Stimulated activated CD8-positive, alpha-beta memory T cell treated with anti-CD3 and anti-CD28 coated beads, Interleukin-15, amount 100 ng/mL, for 48 hours (primary cell): ENCODE data around the gene SLC6A11.

Experiments used
- DNase-seq, 2 donors: peaks; one replicate each; pipeline ENCODE4 v3.0.0-alpha.2; 2020; ENCODE audit warnings: low read depth in 2 of 2

SLC6A11 gene

DNA sequence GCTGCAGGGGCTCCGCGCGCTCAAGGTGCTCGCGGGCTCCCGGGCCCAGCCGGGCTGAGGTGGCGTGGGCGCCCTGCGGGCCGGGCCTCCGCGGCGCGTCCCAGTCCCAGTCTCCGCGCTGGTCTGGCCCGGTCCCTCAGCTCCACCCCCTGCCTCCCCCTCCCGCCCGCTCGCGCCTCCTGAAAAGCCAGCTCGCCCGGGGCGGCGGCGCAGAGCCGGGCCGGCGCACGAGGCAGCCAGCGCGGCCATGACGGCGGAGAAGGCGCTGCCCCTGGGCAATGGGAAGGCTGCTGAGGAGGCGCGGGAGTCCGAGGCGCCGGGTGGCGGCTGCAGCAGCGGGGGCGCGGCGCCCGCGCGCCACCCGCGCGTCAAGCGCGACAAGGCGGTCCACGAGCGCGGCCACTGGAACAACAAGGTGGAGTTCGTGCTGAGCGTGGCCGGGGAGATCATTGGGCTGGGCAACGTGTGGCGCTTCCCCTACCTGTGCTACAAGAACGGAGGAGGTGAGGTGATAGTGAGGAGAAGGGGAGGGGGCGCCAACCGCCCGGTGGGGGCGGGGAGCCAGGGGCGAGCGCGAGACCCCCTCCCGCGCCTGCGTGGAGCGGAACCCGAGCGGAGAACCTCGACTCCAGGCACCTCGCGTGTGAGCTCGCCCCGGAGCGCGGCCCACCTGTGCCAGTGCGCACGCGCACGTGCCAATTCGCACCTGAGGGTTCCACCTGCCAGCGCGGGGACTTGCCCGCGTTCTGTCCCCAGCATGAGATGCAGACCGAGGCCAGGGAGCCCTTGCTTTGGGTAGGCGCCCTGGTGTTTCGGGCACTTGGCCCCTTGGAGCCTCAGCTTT is at the start of gene SLC6A11:
SLC6A11 (plus strand) TSS at position 210 of the 844 bp plus-strand sequence; CDS start at position 248, 38 bp downstream.
- DNase-seq: no peak

GRCh38 chr3:10768708-10769394 is 47.2 kb upstream of the SLC6A11 start:
- DNase-seq: no peak

DNA sequence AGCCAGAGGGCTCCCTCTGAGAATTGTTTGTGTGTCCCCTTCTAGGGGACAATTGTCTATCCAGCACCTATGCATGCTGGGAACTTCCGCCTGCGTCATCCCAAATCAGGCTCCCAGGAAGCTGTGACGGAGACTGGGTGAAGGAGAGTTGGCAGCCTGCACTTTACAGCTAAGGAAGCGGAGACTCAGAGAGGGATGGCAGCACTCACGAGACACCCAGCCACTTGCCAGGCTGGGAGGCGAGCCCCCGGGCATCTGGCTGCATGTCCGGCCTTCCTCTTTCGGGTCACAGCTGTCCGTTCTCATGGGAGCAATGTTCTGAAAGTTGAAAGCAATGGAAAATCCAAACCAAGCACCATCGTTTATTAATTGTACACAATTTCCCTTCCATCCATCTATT is 45.5 kb upstream of the SLC6A11 start:
- no peak for DNase-seq

GRCh38 chr3:10770981-10771380 is 45.0 kb upstream of the SLC6A11 start:
- DNase-seq: no peak

DNA sequence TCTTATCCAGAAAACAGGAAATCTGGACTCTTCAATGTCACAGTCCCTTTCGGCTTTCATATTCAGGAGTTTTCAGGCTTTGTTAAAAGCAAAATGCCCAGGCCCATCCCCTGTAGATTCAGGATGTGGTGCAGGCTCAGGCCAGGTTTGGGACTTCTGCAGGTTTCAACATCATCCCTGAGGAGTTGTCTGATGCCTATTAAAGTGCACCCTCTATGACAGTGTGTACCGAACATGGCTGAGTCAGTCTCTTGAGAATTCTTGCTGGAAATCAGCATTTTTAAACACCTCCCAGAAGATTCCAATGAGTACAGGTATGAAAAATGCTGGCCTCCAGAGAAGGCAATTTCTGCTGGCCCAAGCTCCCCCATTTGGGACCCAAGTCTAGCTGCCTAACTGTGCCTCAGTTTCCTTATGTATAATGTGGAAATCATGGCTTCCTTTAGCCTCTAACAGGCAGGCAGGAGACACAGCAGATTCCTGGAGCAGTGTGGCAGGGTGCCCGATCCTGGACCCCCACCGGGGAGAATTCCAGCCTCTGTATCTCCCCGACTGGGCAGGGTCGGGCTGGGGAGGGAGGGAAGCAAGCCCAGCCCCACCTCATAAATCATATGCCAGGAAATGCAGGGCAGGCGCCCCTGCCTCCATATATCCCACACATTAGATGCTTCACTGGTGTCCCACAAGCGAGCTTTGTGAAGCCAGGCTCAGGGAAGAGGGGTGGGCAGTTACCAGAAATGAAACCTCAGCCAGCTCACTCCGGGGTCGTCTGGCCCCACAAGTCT is 44.4 kb upstream of the SLC6A11 start:
- DNase-seq: no peak

- no peak for DNase-seq
Measured at GRCh38 chr3:10772271-10773161, 43.5 kb upstream of the SLC6A11 start.

DNA sequence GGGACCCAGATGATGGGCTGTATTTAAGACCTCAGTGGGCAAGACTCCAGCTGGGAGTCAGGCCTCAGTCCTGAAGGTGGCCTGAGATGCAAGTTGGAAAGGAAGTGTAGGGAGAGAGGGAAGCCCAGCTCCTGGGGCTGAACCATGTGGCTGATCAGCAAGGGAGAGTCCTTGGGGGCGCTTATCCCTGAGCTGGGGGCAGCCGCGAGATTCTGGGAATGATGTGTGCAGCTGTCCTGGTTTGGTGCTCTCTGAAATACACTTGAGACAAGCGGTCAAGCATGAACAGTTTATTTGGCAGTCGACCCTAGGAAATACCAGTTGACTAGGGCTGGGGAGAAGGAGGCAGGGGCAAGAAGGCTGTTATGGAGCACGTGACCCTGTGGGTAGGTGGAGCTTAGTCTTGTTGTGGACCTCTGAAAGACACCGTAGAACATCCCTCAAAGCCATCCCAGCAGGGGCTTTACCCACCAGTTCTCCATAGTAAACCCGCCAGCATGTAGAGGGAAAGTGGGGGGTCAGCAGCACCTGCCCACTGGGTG is 41.8 kb upstream of the SLC6A11 start:
- no peak for DNase-seq

DNA sequence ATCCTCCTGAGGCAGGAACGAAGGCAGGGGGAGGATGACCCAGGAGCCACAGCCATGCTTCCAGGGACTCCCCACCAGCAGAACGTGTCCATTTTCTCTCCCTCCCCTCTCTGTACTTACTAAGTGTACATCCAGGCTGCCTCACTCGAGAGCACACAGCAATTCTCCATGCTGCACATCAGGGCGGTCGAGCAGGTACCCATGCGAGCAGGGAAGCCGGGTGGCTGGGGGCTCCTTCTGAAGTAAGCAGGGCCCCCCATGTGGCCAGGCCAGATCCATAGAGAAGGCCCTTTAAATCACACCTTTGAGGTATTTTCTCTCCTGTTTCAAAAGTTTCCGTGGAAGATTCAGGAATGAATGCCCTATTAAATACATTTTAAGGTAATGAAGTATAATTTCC is 41.2 kb upstream of the SLC6A11 start:
- DNase-seq: no peak

DNA sequence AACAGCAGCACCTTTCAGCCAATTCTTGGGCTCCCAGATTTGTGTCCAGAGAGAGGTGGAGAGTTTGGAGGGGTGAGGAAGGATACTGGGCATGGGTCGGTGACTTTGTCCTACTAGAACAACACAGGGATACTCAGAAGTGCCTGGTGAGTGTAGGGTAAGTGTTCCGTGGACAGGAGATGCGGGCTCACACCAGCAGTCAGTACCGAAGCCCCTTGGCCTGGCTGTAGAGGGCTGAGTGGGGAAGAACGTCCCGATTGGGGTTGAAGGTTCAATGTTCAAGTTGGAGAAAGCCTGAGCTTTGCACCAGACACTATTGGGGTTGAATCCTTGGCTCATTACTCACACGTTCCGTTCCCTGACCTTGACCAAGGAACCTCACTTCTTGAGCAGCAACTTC is 40.8 kb upstream of the SLC6A11 start:
- DNase-seq: no peak

GRCh38 chr3:10775828-10776227 is 40.2 kb upstream of the SLC6A11 start:
- no peak for DNase-seq

GRCh38 chr3:10777627-10778026 is 38.4 kb upstream of the SLC6A11 start:
- DNase-seq: no peak

DNA sequence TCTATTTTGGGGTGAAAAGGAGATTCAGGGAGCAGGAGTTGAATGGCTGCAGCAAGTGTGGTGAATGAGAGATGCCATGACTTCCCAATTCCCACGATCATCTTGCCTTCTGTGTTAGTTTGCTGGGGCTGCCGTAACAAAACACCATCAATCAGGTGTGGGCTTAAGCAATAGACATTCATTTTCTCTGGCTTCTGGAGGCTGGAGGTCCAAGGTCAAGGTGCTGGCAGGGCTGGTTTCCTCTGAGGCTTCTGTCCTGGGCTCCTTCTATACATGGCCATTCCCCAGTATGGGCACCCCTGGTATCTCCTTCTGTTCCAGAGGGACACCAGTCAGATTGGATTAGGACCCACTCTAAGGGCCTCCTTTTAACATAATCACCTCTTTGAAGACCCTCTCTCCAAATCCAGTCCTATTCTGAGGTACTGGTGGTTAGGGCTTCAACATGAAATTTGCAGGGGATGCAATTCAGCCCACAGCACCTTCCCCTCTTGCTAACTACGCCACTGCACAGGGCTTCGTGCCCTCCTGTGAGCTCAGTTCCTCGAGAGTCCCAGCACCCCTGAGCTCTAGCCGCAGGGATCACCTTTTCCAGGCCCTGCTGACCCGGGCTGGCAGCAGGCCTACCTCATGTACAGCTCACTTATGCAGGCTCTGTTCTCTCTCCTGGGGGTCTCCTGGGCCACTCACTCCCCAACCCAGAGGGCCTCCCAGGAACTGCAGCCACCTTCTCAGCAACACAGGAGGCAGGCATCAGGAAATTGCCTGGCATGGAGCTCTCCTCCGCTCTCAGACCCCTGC is 37.3 kb upstream of the SLC6A11 start:
- no peak for DNase-seq

DNA sequence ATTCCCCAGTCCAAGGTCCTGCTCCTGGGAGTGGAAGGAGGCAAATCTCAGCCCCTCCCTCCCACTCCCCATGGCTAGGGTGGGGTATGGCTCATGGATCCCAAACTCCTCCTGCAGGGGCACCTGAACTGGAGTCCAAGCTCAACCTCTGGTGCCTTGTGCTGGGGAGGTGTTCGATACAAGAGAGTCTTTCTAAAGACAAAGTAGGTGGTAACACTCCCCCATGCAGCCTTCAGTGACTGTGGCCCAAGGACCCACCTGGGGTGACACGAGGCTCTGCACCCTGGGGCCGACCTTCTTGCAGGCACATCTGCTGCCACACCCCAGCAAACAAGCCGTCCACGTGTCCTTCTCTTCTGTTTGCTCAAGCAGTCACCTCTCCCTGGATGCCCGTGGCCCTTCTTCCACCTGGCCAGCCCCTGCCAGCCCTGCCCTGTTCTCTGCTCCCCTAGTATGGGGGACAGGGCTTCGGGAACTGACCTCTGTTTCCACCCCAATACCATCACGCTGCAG is 36.7 kb upstream of the SLC6A11 start:
- DNase-seq: no peak

DNA sequence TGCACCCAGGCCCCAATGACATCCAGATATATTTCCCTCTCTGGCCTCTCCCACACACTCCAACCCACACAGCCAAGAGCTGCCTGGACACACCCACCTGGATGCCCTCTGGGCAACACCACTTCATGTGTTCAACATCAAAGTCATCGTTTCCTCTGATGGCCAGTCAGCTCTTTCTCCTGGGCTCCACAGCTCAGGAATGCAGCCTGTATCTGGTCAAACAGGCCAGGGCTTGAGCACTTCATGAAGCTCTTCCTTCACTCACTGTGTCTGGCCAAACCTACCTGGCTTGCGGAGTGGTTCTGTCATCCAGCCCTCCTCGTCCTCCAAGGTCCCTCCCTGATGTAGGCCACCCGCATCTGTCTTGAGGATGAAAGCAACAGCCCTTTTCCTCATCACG is 35.8 kb upstream of the SLC6A11 start:
- DNase-seq: no peak

GRCh38 chr3:10780922-10781321 is 35.1 kb upstream of the SLC6A11 start:
- no peak for DNase-seq

- DNase-seq: no peak
Measured at GRCh38 chr3:10781981-10782380, 34.0 kb upstream of the SLC6A11 start.

DNA sequence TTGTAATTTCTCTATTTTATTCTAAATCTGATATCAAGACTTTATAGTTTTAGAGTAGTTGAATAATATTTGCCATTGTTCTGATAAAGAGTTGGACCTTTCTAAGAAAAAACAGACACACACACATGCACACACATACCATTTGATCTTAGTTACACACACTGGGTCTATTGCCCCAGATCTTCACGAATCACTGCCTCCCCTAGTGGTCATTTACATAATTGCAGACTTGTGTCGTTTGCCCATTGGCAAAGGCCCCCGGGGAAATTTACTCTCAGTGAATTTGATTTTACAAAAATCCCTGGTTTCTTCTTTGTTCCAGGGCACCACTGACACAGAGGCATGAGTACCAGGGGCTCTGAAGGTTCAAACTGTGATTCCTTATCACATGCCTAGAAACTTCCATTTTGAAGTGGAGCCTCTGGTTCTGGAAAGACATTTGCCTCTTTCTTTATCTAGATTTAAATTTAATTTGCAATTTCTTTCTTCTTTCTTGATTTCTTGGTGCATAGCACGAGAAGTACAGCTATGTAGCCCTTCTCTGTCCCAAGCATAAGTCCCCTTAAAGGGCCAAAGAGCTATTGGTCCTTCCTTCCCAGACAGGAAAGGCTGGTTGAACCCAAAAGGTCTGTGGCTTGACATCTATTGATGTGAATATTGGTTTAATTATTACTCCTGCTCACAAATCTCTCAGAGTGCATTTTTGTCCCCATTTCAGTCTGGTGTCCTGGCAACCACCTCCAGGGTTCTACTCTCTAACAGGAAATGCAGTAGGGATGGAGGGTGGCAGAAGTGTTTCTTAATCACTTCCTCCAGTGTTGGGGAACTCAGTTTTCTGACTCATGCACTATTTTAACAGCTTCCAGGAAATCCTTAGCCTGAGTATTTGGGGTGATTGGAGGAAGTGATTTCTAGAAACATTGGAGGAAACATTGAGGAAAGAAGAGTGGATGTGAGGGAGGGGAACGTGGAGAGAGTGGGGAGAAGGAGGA is 32.4 kb upstream of the SLC6A11 start:
- no peak for DNase-seq

GRCh38 chr3:10786640-10787039 is 29.4 kb upstream of the SLC6A11 start:
- no peak for DNase-seq

GRCh38 chr3:10788451-10788850 is 27.6 kb upstream of the SLC6A11 start:
- no peak for DNase-seq
